ENCODE results near the gene DENND5A. TPM values are rescaled to one million over a fixed set of nuclear protein-coding genes. Genes with fewer than 3 reads are reported as not detected.
"Not testable (repeated sequence)": the region's sequence is repeated elsewhere in the genome, so short reads cannot be mapped to it uniquely, and the experiment has no call there.

DENND5A gene
- total RNA-seq, 3 donors from 2014 or later = 8.3 to 75.7 (median 17.3) TPM

DNA sequence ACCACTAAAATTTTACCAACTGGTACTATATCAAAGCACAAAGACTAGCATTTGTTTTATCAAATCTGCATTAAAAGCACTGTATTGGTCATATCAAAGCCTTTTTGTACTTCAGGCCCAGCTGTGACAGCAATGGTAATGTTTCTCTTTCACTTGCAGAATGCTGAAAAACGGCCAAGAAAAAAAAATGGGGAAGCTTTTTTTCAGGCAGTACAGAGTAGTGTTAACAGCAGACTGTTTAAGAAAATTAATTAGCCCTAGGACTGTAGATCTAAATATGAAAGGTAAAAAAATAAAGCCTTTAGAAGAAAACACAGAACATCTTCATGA lies 33.3 kb downstream of the DENND5A start:
- TF ChIP-seq, protein P1, sequence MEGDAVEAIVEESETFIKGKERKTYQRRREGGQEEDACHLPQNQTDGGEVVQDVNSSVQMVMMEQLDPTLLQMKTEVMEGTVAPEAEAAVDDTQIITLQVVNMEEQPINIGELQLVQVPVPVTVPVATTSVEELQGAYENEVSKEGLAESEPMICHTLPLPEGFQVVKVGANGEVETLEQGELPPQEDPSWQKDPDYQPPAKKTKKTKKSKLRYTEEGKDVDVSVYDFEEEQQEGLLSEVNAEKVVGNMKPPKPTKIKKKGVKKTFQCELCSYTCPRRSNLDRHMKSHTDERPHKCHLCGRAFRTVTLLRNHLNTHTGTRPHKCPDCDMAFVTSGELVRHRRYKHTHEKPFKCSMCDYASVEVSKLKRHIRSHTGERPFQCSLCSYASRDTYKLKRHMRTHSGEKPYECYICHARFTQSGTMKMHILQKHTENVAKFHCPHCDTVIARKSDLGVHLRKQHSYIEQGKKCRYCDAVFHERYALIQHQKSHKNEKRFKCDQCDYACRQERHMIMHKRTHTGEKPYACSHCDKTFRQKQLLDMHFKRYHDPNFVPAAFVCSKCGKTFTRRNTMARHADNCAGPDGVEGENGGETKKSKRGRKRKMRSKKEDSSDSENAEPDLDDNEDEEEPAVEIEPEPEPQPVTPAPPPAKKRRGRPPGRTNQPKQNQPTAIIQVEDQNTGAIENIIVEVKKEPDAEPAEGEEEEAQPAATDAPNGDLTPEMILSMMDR (IDR thresholded peaks at IDR 0.05) = no peak
- H3K4me1 ChIP-seq (ENCODE audit: low read depth) = no peaks in the 10 kb centered on the region
- H3K9me3 ChIP-seq = no peaks in the 10 kb centered on the region
- intact Hi-C loops (cut with DNase I, micrococcal nuclease) = no loop called here
- ATAC-seq (no peak), DNase-seq (no peak)
- no peak overlapping the region for H3K4me3 ChIP-seq
- H3K36me3 ChIP-seq (ENCODE audit: low read depth) = no peaks in the 10 kb centered on the region

DNA sequence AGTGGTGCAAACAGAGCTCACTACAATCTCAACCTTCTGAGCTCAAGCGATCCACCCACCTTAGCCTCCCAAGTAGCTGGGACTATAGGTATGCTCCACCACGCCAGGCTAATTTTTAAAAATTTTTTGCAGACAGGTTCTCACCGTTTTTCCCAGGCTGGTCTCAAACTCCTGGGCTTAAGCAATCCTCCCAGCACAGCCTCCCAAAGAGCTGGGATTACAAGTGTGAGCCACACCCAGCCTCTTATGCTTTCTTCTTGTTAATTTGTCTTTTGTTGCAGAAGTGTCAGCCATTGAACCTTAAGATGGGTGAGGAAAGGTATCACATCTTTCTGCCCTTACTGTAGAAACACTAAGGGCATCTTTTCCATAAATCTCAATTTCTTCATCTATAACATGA lies 34.9 kb downstream of the DENND5A start:
- TF ChIP-seq, protein P1 (IDR thresholded peaks at IDR 0.05) = no peak
- DNase-seq (no peak), ATAC-seq (no peak)
- Histone ChIP-seq H3K36me3 (ENCODE audit: low read depth) (no peaks in the 10 kb centered on the region), H3K4me3 (no peak overlapping the region), H3K9me3 (no peaks in the 10 kb centered on the region), H3K4me1 (ENCODE audit: low read depth) (no peaks in the 10 kb centered on the region)
- intact Hi-C loops (cut with DNase I, micrococcal nuclease) = no loop called here

DNA sequence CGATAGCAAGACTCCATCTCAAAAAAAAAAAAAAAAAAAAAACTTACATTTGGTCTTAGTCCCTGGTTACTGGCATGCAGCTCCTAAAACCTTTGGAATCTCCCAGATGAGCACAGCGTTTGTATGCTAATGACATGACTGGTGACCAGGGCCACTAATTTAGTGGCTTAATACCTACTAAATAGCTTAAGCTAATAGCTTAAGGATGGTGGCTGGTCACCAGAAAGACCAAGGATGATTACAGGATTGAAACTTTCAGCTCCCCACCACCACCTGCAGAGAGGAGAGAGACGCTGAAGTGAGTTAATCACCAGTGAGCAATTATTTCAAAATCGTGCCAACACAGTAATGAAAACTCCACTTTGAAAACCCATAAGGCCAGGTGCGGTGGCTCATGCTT lies 37.1 kb downstream of the DENND5A start:
- Histone ChIP-seq H3K4me3 (no peak overlapping the region), H3K9me3 (no peaks in the 10 kb centered on the region), H3K4me1 (ENCODE audit: low read depth) (no peaks in the 10 kb centered on the region), H3K36me3 (ENCODE audit: low read depth) (no peaks in the 10 kb centered on the region)
- DNase-seq = no peak
- TF ChIP-seq, protein P1 (IDR thresholded peaks at IDR 0.05) = no peak
- ATAC-seq = no peak
- intact Hi-C loops (cut with DNase I, micrococcal nuclease) = no loop called here

DNA sequence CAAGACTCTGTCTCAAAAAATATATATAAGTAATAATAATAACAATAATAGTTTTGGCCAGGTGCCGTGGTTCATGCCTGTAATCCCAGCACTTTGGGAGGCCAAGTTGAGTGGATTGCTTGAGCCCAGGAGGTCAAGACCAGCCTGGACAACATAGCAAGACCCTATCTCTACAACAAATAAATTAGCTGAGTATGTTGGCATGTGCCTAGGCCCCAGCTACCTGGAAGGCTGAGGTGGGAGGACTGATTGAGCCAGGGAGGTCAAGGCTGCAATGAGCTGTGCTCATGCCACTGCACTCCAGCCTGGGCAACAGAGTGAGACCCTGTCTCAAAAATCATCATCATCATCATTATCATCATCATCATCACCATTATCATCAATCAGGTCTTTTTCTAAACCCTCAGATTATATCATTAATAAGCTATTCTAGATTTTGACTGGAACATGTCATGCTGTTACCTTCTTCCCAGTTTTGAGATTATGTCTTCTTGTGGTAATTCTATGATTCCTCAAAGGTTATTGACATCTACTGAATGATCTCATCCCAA lies 39.3 kb downstream of the DENND5A start:
- intact Hi-C loops (cut with DNase I, micrococcal nuclease) = no loop called here
- H3K9me3 ChIP-seq = no peaks in the 10 kb centered on the region
- H3K4me1 ChIP-seq (ENCODE audit: low read depth) = no peaks in the 10 kb centered on the region
- DNase-seq (no peak), ATAC-seq (no peak)
- no peaks in the 10 kb centered on the region for H3K36me3 ChIP-seq (ENCODE audit: low read depth)
- TF ChIP-seq, protein P1 (IDR thresholded peaks at IDR 0.05) = no peak
- H3K4me3 ChIP-seq = no peak overlapping the region

DNA sequence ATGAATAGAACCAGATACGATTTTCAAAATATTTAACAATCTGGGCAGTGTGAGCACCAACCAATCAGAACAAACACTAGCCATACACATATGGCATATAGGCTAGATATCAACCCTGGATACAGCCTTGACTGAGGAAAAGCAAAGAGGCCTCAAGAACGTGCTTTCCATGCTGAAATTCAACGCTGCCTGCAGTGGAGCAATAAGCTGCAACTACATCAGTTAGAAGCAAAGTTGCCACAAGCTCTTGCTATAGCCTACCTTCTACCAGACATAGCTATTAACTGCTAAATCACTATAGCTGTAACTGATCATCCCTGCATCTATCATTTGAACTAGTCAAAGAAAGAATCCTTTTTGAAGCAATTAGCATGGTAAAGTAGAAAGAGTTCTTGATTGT lies 42.5 kb downstream of the DENND5A start:
- Histone ChIP-seq H3K4me3 (no peak overlapping the region), H3K36me3 (ENCODE audit: low read depth) (no peaks in the 10 kb centered on the region), H3K9me3 (no peaks in the 10 kb centered on the region), H3K4me1 (ENCODE audit: low read depth) (no peaks in the 10 kb centered on the region)
- no peak for ATAC-seq
- TF ChIP-seq, protein P1 (IDR thresholded peaks at IDR 0.05) = no peak
- no peak for DNase-seq
- intact Hi-C loops (cut with DNase I, micrococcal nuclease) = no loop called here

DNA sequence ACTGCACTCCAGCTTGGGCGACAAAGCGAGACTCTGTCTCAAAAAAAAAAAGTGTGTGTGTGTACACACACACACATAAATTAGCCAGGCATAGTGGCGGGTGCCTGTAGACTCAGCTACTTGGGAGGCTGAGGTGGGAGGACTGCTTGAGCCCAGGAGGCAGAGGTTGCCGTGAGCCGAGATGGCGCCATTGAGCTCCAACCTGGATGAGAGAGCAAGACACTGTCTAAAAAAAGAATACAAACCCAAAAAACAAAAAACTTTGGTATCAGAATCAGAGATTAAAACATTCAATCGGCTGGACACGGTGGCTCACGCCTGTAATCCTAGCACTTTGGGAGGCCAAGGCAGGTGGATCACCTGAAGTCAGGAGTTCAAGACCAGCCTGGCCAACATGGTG lies 44.3 kb downstream of the DENND5A start:
- DNase-seq; H3K4me3 ChIP-seq; H3K36me3 ChIP-seq (ENCODE audit: low read depth); ATAC-seq; H3K9me3 ChIP-seq; H3K4me1 ChIP-seq (ENCODE audit: low read depth); intact Hi-C loops (cut with DNase I, micrococcal nuclease): not testable (repeated sequence)
